22Rv1 (cell line): ENCODE data around the gene SCNN1A.

Source experiments
- ZFX ChIP-seq: fragments of 450-650 bp; IDR thresholded peaks from 2 replicates; pipeline ENCODE4 v1.6.1; 2017; ENCODE audit warnings: antibody characterized with exemption, borderline replicate concordance
- TF ChIP-seq, protein P1 (sequence below): fragments of 450-650 bp; IDR thresholded peaks from 2 replicates; pipeline ENCODE4 v1.5.1; 2017; ENCODE audit warnings: mild to moderate bottlenecking

DNA sequence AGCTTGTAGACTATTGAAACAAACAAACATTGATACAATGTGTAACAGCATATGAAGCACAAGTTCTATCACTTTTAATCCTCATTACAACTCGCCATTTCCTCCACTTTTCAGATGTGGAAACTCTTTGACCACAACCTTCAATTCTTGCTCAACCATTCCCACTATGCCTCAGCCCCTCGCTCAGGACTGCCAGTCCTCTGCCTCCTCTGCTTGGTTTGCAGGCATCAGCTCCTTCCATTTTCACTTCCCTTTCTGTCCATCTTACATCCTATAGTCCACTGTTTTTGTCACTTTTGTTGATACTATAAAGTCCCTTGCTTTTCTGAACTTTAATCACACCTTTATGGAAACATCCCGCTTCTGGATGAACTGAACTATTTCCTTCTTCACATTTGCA lies 41.2 kb upstream of the SCNN1A start:
- TF ChIP-seq, protein P1, sequence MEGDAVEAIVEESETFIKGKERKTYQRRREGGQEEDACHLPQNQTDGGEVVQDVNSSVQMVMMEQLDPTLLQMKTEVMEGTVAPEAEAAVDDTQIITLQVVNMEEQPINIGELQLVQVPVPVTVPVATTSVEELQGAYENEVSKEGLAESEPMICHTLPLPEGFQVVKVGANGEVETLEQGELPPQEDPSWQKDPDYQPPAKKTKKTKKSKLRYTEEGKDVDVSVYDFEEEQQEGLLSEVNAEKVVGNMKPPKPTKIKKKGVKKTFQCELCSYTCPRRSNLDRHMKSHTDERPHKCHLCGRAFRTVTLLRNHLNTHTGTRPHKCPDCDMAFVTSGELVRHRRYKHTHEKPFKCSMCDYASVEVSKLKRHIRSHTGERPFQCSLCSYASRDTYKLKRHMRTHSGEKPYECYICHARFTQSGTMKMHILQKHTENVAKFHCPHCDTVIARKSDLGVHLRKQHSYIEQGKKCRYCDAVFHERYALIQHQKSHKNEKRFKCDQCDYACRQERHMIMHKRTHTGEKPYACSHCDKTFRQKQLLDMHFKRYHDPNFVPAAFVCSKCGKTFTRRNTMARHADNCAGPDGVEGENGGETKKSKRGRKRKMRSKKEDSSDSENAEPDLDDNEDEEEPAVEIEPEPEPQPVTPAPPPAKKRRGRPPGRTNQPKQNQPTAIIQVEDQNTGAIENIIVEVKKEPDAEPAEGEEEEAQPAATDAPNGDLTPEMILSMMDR, result no peak
- TF ChIP-seq ZFX, result no peak
